K562 (cell line): Measurements from ENCODE around the gene RBX1. TPM values are rescaled to one million over a fixed set of nuclear protein-coding genes. Genes with fewer than 3 reads are reported as not detected.
A peak's percentile ranks its signal among the peaks of the same experiment; 100 is the strongest.

ENCODE experiments used
- BACH1 ChIP-seq: fragments of 200-800 bp; sonication (Bioruptor generic); IDR thresholded peaks from 2 replicates; pipeline ENCODE4 v1.6.1; 2016; ENCODE audit warnings: missing genetic modification characterization, missing compliant biosample characterization
- BDP1 ChIP-seq: IDR thresholded peaks from 3 replicates; pipeline ENCODE4 v1.6.1; 2011; ENCODE audit not compliant: insufficient read length, insufficient read depth
- BHLHE40 ChIP-seq: IDR thresholded peaks from 2 replicates; pipeline ENCODE4 v1.6.1; 2011; ENCODE audit warnings: low read length, improper control_type of control experiment
- E2F6 ChIP-seq, 2 experiments: IDR thresholded peaks; 2 replicates each; pipeline ENCODE4 v1.6.1; 2011; ENCODE audit warnings: borderline replicate concordance in 1 of 2, control low read depth in 1 of 2, low read depth in 1 of 2, low read length in 1 of 2, mild to moderate bottlenecking in 1 of 2, mixed read lengths in 1 of 2, moderate library complexity in 1 of 2; ENCODE audit not compliant: insufficient read depth in 1 of 2, insufficient read length in 1 of 2, poor library complexity in 1 of 2, severe bottlenecking in 1 of 2; ENCODE audit errors: extremely low read depth in 1 of 2
- EHMT2 ChIP-seq: fragments of 450-650 bp; IDR thresholded peaks from 2 replicates; pipeline ENCODE4 v1.6.1; 2018; ENCODE audit warnings: antibody characterized with exemption
- ETV1 ChIP-seq: fragments of 450-650 bp; conservative IDR thresholded peaks from 2 replicates; pipeline ENCODE4 v1.6.1; 2016; ENCODE audit warnings: missing genetic modification characterization, control low read depth, low read depth, missing compliant biosample characterization
- FOXM1 ChIP-seq, 2 experiments: fragments of 450-650 bp in 1 of 2; sonication (generic) in 1 of 2; formaldehyde crosslinking in 1 of 2; IDR thresholded peaks; 2 replicates each; pipeline versions ENCODE4 v1.6.1 to v1.9.0; 2017 to 2022; ENCODE audit warnings: low read depth in 2 of 2, mild to moderate bottlenecking in 2 of 2, missing genetic modification reagents in 1 of 2, moderate library complexity in 1 of 2
- ILF3 ChIP-seq: fragments of 450-650 bp; IDR thresholded peaks from 2 replicates; pipeline ENCODE4 v1.6.1; 2018; ENCODE audit warnings: antibody characterized with exemption, mild to moderate bottlenecking, moderate library complexity, borderline replicate concordance
- KDM5B ChIP-seq: fragments of 200-600 bp; sonication (generic); IDR thresholded peaks from 2 replicates; pipeline ENCODE4 v1.6.1; 2012; ENCODE audit warnings: low read depth, mild to moderate bottlenecking, moderate library complexity, low read length, control low read depth, inconsistent platforms; ENCODE audit not compliant: insufficient replicate concordance
- MAZ ChIP-seq, 2 experiments: fragments of 450-650 bp in 1 of 2; sonication (generic) in 1 of 2; formaldehyde crosslinking; IDR thresholded peaks in 1 of 2; conservative IDR thresholded peaks in 1 of 2; 2 replicates each; pipeline versions ENCODE4 v1.4.0 to v1.5.0; 2020; ENCODE audit warnings: mild to moderate bottlenecking in 1 of 2, missing genetic modification reagents in 1 of 2
- MEIS2 ChIP-seq: fragments of 450-650 bp; IDR thresholded peaks from 2 replicates; pipeline ENCODE4 v1.6.1; 2014; ENCODE audit warnings: mild to moderate bottlenecking; ENCODE audit not compliant: partially characterized antibody
- PHTF2 ChIP-seq: fragments of 250-450 bp; sonication (Bioruptor Pico); IDR thresholded peaks from 2 replicates; pipeline ENCODE4 v1.5.0; 2021; ENCODE audit warnings: mild to moderate bottlenecking
- POLR3A ChIP-seq: IDR thresholded peaks from 2 replicates; pipeline ENCODE4 v1.6.1; 2011; ENCODE audit warnings: borderline replicate concordance, mild to moderate bottlenecking, moderate library complexity; ENCODE audit not compliant: insufficient read length, insufficient read depth; ENCODE audit errors: extremely low read depth
- RNF219 ChIP-seq: fragments of 250-450 bp; sonication (Bioruptor Pico); IDR thresholded peaks from 2 replicates; pipeline ENCODE4 v1.5.0; 2022; ENCODE audit warnings: mild to moderate bottlenecking
- SPI1 ChIP-seq: IDR thresholded peaks from 2 replicates; pipeline ENCODE4 v1.6.1; 2011; ENCODE audit warnings: low read depth, low read length, control low read depth, borderline replicate concordance
- SUPT5H ChIP-seq: fragments of 450-650 bp; IDR thresholded peaks from 2 replicates; pipeline ENCODE4 v1.6.1; 2016
- ZBTB9 ChIP-seq: fragments of 450-650 bp; formaldehyde crosslinking; IDR thresholded peaks from 2 replicates; pipeline ENCODE4 v1.4.0; 2020; ENCODE audit warnings: mild to moderate bottlenecking, moderate library complexity
- ZC3H8 ChIP-seq: fragments of 450-650 bp; IDR thresholded peaks from 2 replicates; pipeline ENCODE4 v1.6.1; 2017
- ZNF224 ChIP-seq: sonication (generic); formaldehyde crosslinking; IDR thresholded peaks from 2 replicates; pipeline ENCODE4 v1.8.0; 2022; ENCODE audit warnings: mild to moderate bottlenecking, missing genetic modification reagents
- ZNF311 ChIP-seq: fragments of 250-450 bp; sonication (Bioruptor Pico); IDR thresholded peaks from 2 replicates; pipeline ENCODE4 v1.4.0; 2020; ENCODE audit warnings: mild to moderate bottlenecking, moderate library complexity
- ZNF644 ChIP-seq: fragments of 200-800 bp; sonication (Bioruptor generic); IDR thresholded peaks from 2 replicates; pipeline ENCODE4 v1.6.1; 2016; ENCODE audit warnings: low read depth, missing genetic modification characterization, missing compliant biosample characterization
- ZNF76 ChIP-seq: fragments of 250-450 bp; sonication (Bioruptor Pico); IDR thresholded peaks from 2 replicates; pipeline ENCODE4 v1.4.0; 2020; ENCODE audit warnings: mild to moderate bottlenecking, moderate library complexity, borderline replicate concordance
- ZSCAN29 ChIP-seq: fragments of 450-650 bp; IDR thresholded peaks from 2 replicates; pipeline ENCODE4 v1.6.1; 2017
- polyA plus RNA-seq, 8 experiments: library from polyadenylated mRNA; depleted of rRNA in 4 of 8; stranded (reverse) in 5 of 8; unstranded in 3 of 8; fragments of >200 nt; fragmentation: Nextera tagmentation in 2 of 8; fragmentation: Illumina TruSeq in 1 of 8; extraction: Ambion mirVana in 2 of 8; extraction: Trizol in 1 of 8; gene quantifications; 2 replicates each; pipeline versions ENCODE4 v1.2.1 to v1.2.3, GENCODE V29; 2011 to 2014; ENCODE audit warnings: inconsistent platforms in 1 of 8, missing spikeins in 1 of 8
- total RNA-seq, 7 experiments: library from RNA; depleted of rRNA in 6 of 7; stranded (reverse); fragments of >200 nt in 6 of 7; fragmentation: Illumina TruSeq in 2 of 7; extraction: Trizol in 2 of 7; gene quantifications; 2 replicates each; pipeline versions ENCODE4 v1.2.1 to v1.2.3, GENCODE V29; 2011 to 2021; ENCODE audit warnings: low replicate concordance in 1 of 7

Gene RBX1
- total and polyA plus RNA-seq, 9 of the 15 experiments (the other 6 are each of a cell fraction or from before 2014, with no cell fraction given) = 44.0 to 259 (median 67.9) TPM

- no peak for TF ChIP-seq BACH1 (tag)
- TF ChIP-seq BHLHE40 = peak; percentile 64
- peak; percentile 12 to 16 for TF ChIP-seq E2F6 (IDR thresholded peaks at IDR 0.05; ENCODE audit: borderline replicate concordance in 1 of 2, extremely low read depth in 1 of 2, insufficient read depth in 1 of 2, insufficient read length in 1 of 2, low read depth in 1 of 2, low read length in 1 of 2, poor library complexity in 1 of 2, severe bottlenecking in 1 of 2)
- no peak for TF ChIP-seq ZNF76 (CRISPR knock-in tag)
- TF ChIP-seq ZC3H8 = no peak
- TF ChIP-seq ZNF644 (tag) = no peak
- TF ChIP-seq EHMT2 = no peak
- no peak for TF ChIP-seq ZSCAN29
- TF ChIP-seq ZBTB9 (CRISPR knock-in tag) = no peak
- peak; percentile 36 for TF ChIP-seq MEIS2
- no peak for TF ChIP-seq ZNF224 (CRISPR knock-in tag)
- TF ChIP-seq FOXM1 (IDR thresholded peaks at IDR 0.05; ENCODE audit: low read depth) = no peak
- TF ChIP-seq FOXM1 (CRISPR knock-in tag; IDR thresholded peaks at IDR 0.05; ENCODE audit: low read depth) = no peak
- TF ChIP-seq MAZ (CRISPR knock-in tag; conservative IDR thresholded peaks at IDR 0.05 in 1 of 2, IDR thresholded peaks at IDR 0.05 in 1 of 2) = peak; percentile 89 to 97
- no peak for TF ChIP-seq BDP1
- TF ChIP-seq SPI1 = no peak
- TF ChIP-seq RNF219 (CRISPR knock-in tag) = no peak
- TF ChIP-seq ZNF311 (CRISPR knock-in tag) = no peak
- no peak for TF ChIP-seq POLR3A
- no peak for TF ChIP-seq ETV1
- TF ChIP-seq SUPT5H = peak; percentile 93
- no peak for TF ChIP-seq PHTF2 (CRISPR knock-in tag)
- no peak for TF ChIP-seq ILF3
- TF ChIP-seq KDM5B = peak; percentile 83
Measured at GRCh38 chr22:40950962-40951794, at the start of gene RBX1 (continued).
